Measurements from ENCODE around the gene CDH4. TPM values are rescaled to one million over a fixed set of nuclear protein-coding genes. Genes with fewer than 3 reads are reported as not detected.

The CDH4 gene
- total and polyA plus RNA-seq, 9 of the 15 experiments (the other 6 are each of a cell fraction or from before 2014, with no cell fraction given) = 0.04 TPM; not detected in 8

- ChIA-PET POLR2A (interaction anchor here (0.9 kb wide), 1 partner anchor 20 kb away, joined by 4 read pairs; no protein-coding TSS in a partner anchor), CTCF (ENCODE audit: low intra/inter-chr PET ratio) (no interaction called here)
- no peak for TF ChIP-seq DACH1 (IDR thresholded peaks at IDR 0.05; ENCODE audit: partially characterized antibody)
- no peak for TF ChIP-seq COPS2 (conservative IDR thresholded peaks at IDR 0.05)
- no peak for TF ChIP-seq NFIC (IDR thresholded peaks at IDR 0.05)
- TF ChIP-seq HNRNPK (IDR thresholded peaks at IDR 0.05; ENCODE audit: low read depth, low read length, poor library complexity, severe bottlenecking) = no peak
- TF ChIP-seq TARDBP (IDR thresholded peaks at IDR 0.05) = no peak
- no peak for TF ChIP-seq NR0B1 (IDR thresholded peaks at IDR 0.05; ENCODE audit: partially characterized antibody)
- TF ChIP-seq ZNF551 (CRISPR knock-in tag; IDR thresholded peaks at IDR 0.05) = no peak
- TF ChIP-seq TEAD1 (CRISPR knock-in tag; IDR thresholded peaks at IDR 0.05) = no peak
- no peak for TF ChIP-seq POLR2B (IDR thresholded peaks at IDR 0.05; ENCODE audit: low read depth, partially characterized antibody)
- TF ChIP-seq DPF2 (IDR thresholded peaks at IDR 0.05) = no peak
- no peak overlapping the region for H2AFZ ChIP-seq (ENCODE audit: low read depth, low read length)
- H3K4me2 ChIP-seq (ENCODE audit: insufficient read depth, low read length) = no peak overlapping the region
- no peak overlapping the region for H3K4me3 ChIP-seq
- FAIRE-seq = no peak
- 1% methylated on average over 14 of the region's 19 CpGs for WGBS (ENCODE audit: insufficient coverage, low coverage, missing lambda C conversion rate)
- H3K4me1 ChIP-seq (replicated peaks in 1 of 2; ENCODE audit: control insufficient read depth in 2 of 2, insufficient read depth in 2 of 2, low read length in 2 of 2) = no peaks in the 10 kb centered on the region; a peak in 1 of 5 replicates
- H3K79me2 ChIP-seq (ENCODE audit: control insufficient read depth, insufficient read depth, low read length) = no peaks in the 10 kb centered on the region
- peaks cover 4% of the 10 kb centered on the region; the same call in 1 of the 2 replicates for H4K20me1 ChIP-seq (replicated peaks; ENCODE audit: control insufficient read depth, insufficient read depth, low read length)
- H3K27me3 ChIP-seq (ENCODE audit: control insufficient read depth in 2 of 2, insufficient read depth in 2 of 2, low read length in 2 of 2) = peaks cover 7 to 54% of the 10 kb centered on the region in 2 experiments
- no TSS peak for BruUV-seq (replicated peaks)
- DNase-seq (ENCODE audit: extremely low read depth in 1 of 4, low spot score in 3 of 4) = no peak
- no peak overlapping the region for H3K9ac ChIP-seq (ENCODE audit: insufficient read depth in 1 of 2, low read depth in 2 of 2, low read length in 2 of 2)
- no peaks in the 10 kb centered on the region for H3K9me3 ChIP-seq (replicated peaks; ENCODE audit: control insufficient read depth, insufficient read depth, low read depth, low read length)
- no peak overlapping the region for H3K27ac ChIP-seq (ENCODE audit: extremely low read depth, low read depth, low read length)
- intact Hi-C loops (cut with micrococcal nuclease) = no loop called here
- in situ Hi-C loops (cut with MboI) = no loop called here
- no peak for ATAC-seq
- no peaks in the 10 kb centered on the region for H3K9me1 ChIP-seq (ENCODE audit: control insufficient read depth, insufficient read depth, low read length)
- no peaks in the 10 kb centered on the region for H3K36me3 ChIP-seq (ENCODE audit: control insufficient read depth, insufficient read depth, low read length)
Measured at GRCh38 chr20:61732511-61733210, 480.6 kb downstream of the CDH4 start.
